Mammary epithelial cell (primary cell): ENCODE measurements around the gene OR2T27.
"Not testable (repeated sequence)": the region's sequence is repeated elsewhere in the genome, so short reads cannot be mapped to it uniquely, and the experiment has no call there.

Experiments used
- EZH2 ChIP-seq: IDR thresholded peaks from 2 replicates; pipeline ENCODE4 v1.6.1; 2012; ENCODE audit warnings: low read length, inconsistent platforms, borderline replicate concordance
- TF ChIP-seq, protein P1 (sequence below), 2 donors: IDR thresholded peaks in 1 of 2; conservative IDR thresholded peaks in 1 of 2; 2 replicates each; pipeline ENCODE4 v1.5.1; 2011 to 2012; ENCODE audit warnings: inconsistent platforms in 2 of 2, low read length in 2 of 2, mild to moderate bottlenecking in 2 of 2, control low read depth in 1 of 2, low read depth in 1 of 2; ENCODE audit not compliant: insufficient read depth in 1 of 2; ENCODE audit errors: extremely low read depth in 1 of 2

DNA sequence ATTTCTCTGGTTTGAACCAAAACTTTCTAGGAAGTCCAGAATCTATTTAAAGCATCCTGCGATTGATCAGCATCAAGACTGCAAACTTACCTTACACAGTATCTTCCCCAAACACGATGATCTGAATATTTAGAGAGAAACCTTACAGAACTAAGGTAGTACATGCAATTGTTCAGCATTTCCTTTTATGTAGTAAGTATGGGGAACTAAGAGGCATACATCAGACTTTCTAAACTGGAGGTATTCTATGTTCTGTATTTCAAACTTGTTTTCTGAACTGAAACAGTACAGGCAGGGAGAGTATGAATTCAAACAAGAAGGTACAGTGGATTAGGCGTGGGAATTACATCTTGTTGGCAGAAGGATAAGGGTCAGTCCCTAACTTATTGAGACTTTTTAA lies at the start of gene OR2T27:
- not testable (repeated sequence) for TF ChIP-seq EZH2
- TF ChIP-seq, protein P1, sequence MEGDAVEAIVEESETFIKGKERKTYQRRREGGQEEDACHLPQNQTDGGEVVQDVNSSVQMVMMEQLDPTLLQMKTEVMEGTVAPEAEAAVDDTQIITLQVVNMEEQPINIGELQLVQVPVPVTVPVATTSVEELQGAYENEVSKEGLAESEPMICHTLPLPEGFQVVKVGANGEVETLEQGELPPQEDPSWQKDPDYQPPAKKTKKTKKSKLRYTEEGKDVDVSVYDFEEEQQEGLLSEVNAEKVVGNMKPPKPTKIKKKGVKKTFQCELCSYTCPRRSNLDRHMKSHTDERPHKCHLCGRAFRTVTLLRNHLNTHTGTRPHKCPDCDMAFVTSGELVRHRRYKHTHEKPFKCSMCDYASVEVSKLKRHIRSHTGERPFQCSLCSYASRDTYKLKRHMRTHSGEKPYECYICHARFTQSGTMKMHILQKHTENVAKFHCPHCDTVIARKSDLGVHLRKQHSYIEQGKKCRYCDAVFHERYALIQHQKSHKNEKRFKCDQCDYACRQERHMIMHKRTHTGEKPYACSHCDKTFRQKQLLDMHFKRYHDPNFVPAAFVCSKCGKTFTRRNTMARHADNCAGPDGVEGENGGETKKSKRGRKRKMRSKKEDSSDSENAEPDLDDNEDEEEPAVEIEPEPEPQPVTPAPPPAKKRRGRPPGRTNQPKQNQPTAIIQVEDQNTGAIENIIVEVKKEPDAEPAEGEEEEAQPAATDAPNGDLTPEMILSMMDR (conservative IDR thresholded peaks at IDR 0.05 in 1 of 2, IDR thresholded peaks at IDR 0.05 in 1 of 2; ENCODE audit: extremely low read depth in 1 of 2, insufficient read depth in 1 of 2, low read depth in 1 of 2, low read length in 2 of 2), result not testable (repeated sequence)
